SK-N-SH (cell line): Measurements from ENCODE around the gene AK4. TPM values are rescaled to one million over a fixed set of nuclear protein-coding genes. Genes with fewer than 3 reads are reported as not detected.

Source experiments
- CTCF ChIA-PET: fragments of 300-600, 350-600 bp; formaldehyde crosslinking; extraction: SDS; loops from one replicate; lab custom pipeline; 2021; lab: Yijun Ruan, JAX
- POLR2A ChIA-PET: fragments of 350-600 bp; sonication (Branson Sonifier 250); formaldehyde crosslinking; extraction: SDS; loops from one replicate; lab custom pipeline; 2020; ENCODE audit warnings: antibody characterized with exemption, inconsistent platforms; lab: Yijun Ruan, JAX
- DNase-seq: peaks from one replicate; pipeline ENCODE4 v3.0.0; 2012
- H2AFZ ChIP-seq: fragments of 200-600 bp; sonication (generic); 2 replicates; pipeline ENCODE4 v1.8.1; 2016; ENCODE audit warnings: antibody characterized with exemption, mild to moderate bottlenecking, low read depth
- H3F3A ChIP-seq: fragments of 200-600 bp; sonication (generic); replicated peaks from 2 replicates; pipeline ENCODE3; 2016; ENCODE audit warnings: antibody characterized with exemption, mild to moderate bottlenecking; ENCODE audit not compliant: insufficient read depth
- H3K27ac ChIP-seq, 2 experiments: fragments of 200-500 bp in 1 of 2; fragments of 200-600 bp in 1 of 2; sonication (Bioruptor generic) in 1 of 2; sonication (generic), shearing (Covaris generic) in 1 of 2; 2 replicates each; pipeline versions ENCODE4 v1.5.1 to v1.6.1; 2014 to 2016; ENCODE audit warnings: low read depth in 2 of 2, inconsistent platforms in 1 of 2, low read length in 1 of 2, mild to moderate bottlenecking in 1 of 2, mixed read lengths in 1 of 2
- H3K27me3 ChIP-seq: fragments of 200-600 bp; sonication (generic), shearing (Covaris generic); 2 replicates; pipeline ENCODE4 v1.6.1; 2016; ENCODE audit warnings: mixed run types; ENCODE audit not compliant: insufficient read depth
- H3K36me3 ChIP-seq, 2 experiments: fragments of 200-500 bp in 1 of 2; fragments of 200-600 bp in 1 of 2; sonication (Bioruptor generic) in 1 of 2; sonication (generic) in 1 of 2; replicated peaks in 1 of 2; 2 replicates each; pipeline versions ENCODE3 to v1.5.1; 2014 to 2016; ENCODE audit warnings: low read length in 1 of 2, mild to moderate bottlenecking in 1 of 2; ENCODE audit not compliant: insufficient read depth in 2 of 2, control insufficient read depth in 1 of 2
- H3K4me1 ChIP-seq, 2 experiments: fragments of 200-500 bp in 1 of 2; fragments of 200-600 bp in 1 of 2; sonication (Bioruptor generic) in 1 of 2; sonication (generic), shearing (Covaris generic) in 1 of 2; 2 replicates each; pipeline versions ENCODE4 v1.5.1 to v1.6.1; 2014 to 2016; ENCODE audit warnings: low read depth in 1 of 2, low read length in 1 of 2, mixed run types in 1 of 2; ENCODE audit not compliant: insufficient read depth in 2 of 2, control insufficient read depth in 1 of 2
- H3K4me2 ChIP-seq: fragments of 200-600 bp; sonication (generic), shearing (Covaris generic); 2 replicates; pipeline ENCODE4 v1.6.1; 2017; ENCODE audit warnings: mixed run types
- H3K4me3 ChIP-seq, 2 experiments: fragments of 200-500 bp in 1 of 2; fragments of 200-600 bp in 1 of 2; sonication (Bioruptor generic) in 1 of 2; sonication (generic), shearing (Covaris generic) in 1 of 2; 2 replicates each; pipeline versions ENCODE4 v1.5.1 to v1.8.1; 2014 to 2016; ENCODE audit warnings: low read depth in 2 of 2, inconsistent platforms in 1 of 2, low read length in 1 of 2, mild to moderate bottlenecking in 1 of 2, mixed read lengths in 1 of 2, moderate library complexity in 1 of 2
- H3K79me2 ChIP-seq: fragments of 200-600 bp; sonication (generic); 2 replicates; pipeline ENCODE4 v1.8.1; 2017; ENCODE audit warnings: mild to moderate bottlenecking; ENCODE audit not compliant: insufficient read depth
- H3K9ac ChIP-seq: fragments of 200-600 bp; sonication (generic); 2 replicates; pipeline ENCODE4 v1.6.1; 2017; ENCODE audit warnings: mixed run types
- H3K9me2 ChIP-seq: fragments of 200-600 bp; sonication (generic); 2 replicates; pipeline ENCODE4 v1.6.1; 2017; ENCODE audit warnings: mixed run types
- H3K9me3 ChIP-seq: fragments of 200-600 bp; sonication (generic); 2 replicates; pipeline ENCODE4 v1.6.1; 2017; ENCODE audit warnings: mixed run types, mild to moderate bottlenecking, moderate library complexity
- H4K20me1 ChIP-seq: fragments of 200-600 bp; sonication (generic); 2 replicates; pipeline ENCODE4 v1.6.1; 2017; ENCODE audit warnings: mild to moderate bottlenecking, mixed run types; ENCODE audit not compliant: insufficient read depth
- CHD2 ChIP-seq: fragments of 150-350 bp; IDR thresholded peaks from 2 replicates; pipeline ENCODE4 v1.6.1; 2018; ENCODE audit warnings: low read length; ENCODE audit not compliant: partially characterized antibody
- EP300 ChIP-seq, 2 experiments: IDR thresholded peaks; 2 replicates each; pipeline versions ENCODE4 v1.4.0 to v1.6.1; 2012; ENCODE audit warnings: borderline replicate concordance in 1 of 2, low read depth in 1 of 2, low read length in 1 of 2
- EZH2phosphoT487 ChIP-seq: fragments of 200-600 bp; sonication (generic); IDR thresholded peaks from 2 replicates; pipeline ENCODE4 v1.6.1; 2017; ENCODE audit warnings: low read depth, mixed run types, mild to moderate bottlenecking, antibody characterized with exemption, moderate library complexity, borderline replicate concordance
- FOSL2 ChIP-seq: IDR thresholded peaks from 2 replicates; pipeline ENCODE4 v1.4.0; 2012; ENCODE audit warnings: low read depth, mild to moderate bottlenecking, moderate library complexity, borderline replicate concordance
- FOXJ3 ChIP-seq: sonication (generic); formaldehyde crosslinking; IDR thresholded peaks from 2 replicates; pipeline ENCODE4 v1.5.1; 2020; ENCODE audit warnings: mild to moderate bottlenecking, missing genetic modification reagents
- FOXM1 ChIP-seq: IDR thresholded peaks from 2 replicates; pipeline ENCODE4 v1.4.0; 2012; ENCODE audit warnings: low read depth, mild to moderate bottlenecking
- GABPA ChIP-seq: IDR thresholded peaks from 2 replicates; pipeline ENCODE4 v1.4.0; 2012; ENCODE audit warnings: low read depth, mild to moderate bottlenecking
- GATA2 ChIP-seq: sonication (generic); formaldehyde crosslinking; IDR thresholded peaks from 2 replicates; pipeline ENCODE4 v1.5.0; 2020; ENCODE audit warnings: mild to moderate bottlenecking, missing genetic modification reagents
- JUND ChIP-seq: IDR thresholded peaks from 2 replicates; pipeline ENCODE4 v1.4.0; 2012
- NFIC ChIP-seq: IDR thresholded peaks from 2 replicates; pipeline ENCODE4 v1.4.0; 2012; ENCODE audit warnings: borderline replicate concordance
- RAD21 ChIP-seq: IDR thresholded peaks from 2 replicates; pipeline ENCODE4 v1.6.1; 2012; ENCODE audit warnings: mild to moderate bottlenecking, low read length
- RXRA ChIP-seq: IDR thresholded peaks from 2 replicates; pipeline ENCODE4 v1.4.0; 2012; ENCODE audit warnings: low read depth, mild to moderate bottlenecking, borderline replicate concordance
- TAF1 ChIP-seq: IDR thresholded peaks from 2 replicates; pipeline ENCODE4 v1.6.1; 2012; ENCODE audit warnings: low read depth, mild to moderate bottlenecking, low read length, moderate library complexity, borderline replicate concordance
- TCF12 ChIP-seq: IDR thresholded peaks from 2 replicates; pipeline ENCODE4 v1.4.0; 2012
- TEAD4 ChIP-seq: IDR thresholded peaks from 2 replicates; pipeline ENCODE4 v1.4.0; 2012; ENCODE audit warnings: mild to moderate bottlenecking, borderline replicate concordance; ENCODE audit not compliant: insufficient read depth
- YY1 ChIP-seq: IDR thresholded peaks from 2 replicates; pipeline ENCODE4 v1.4.0; 2012; ENCODE audit warnings: low read depth, mild to moderate bottlenecking
- WGBS: methylation state at CpG from one replicate; pipeline ENCODE4 v1.1.6; 2017; ENCODE audit warnings: low lambda C conversion rate; 5-methylcytosine and 5-hydroxymethylcytosine counted together
- polyA plus RNA-seq, 3 experiments: library from polyadenylated mRNA; depleted of rRNA; stranded (reverse); fragments of >200 nt; gene quantifications; 2 replicates each; pipeline ENCODE4 v1.2.3, GENCODE V29; 2012
- TF ChIP-seq, protein P1 (sequence below): fragments of 150-350 bp; IDR thresholded peaks from 2 replicates; pipeline ENCODE4 v1.6.1; 2017; ENCODE audit warnings: antibody characterized with exemption, low read length, low read depth, borderline replicate concordance
- TF ChIP-seq, protein P2 (sequence below): IDR thresholded peaks from 2 replicates; pipeline ENCODE4 v1.4.0; 2012; ENCODE audit warnings: low read depth
- TF ChIP-seq, protein P3 (sequence below): IDR thresholded peaks from 2 replicates; pipeline ENCODE4 v1.6.1; 2012; ENCODE audit warnings: mild to moderate bottlenecking, low read depth, low read length, moderate library complexity
- TF ChIP-seq, protein P4 (sequence below): fragments of 200-600 bp; sonication (generic); IDR thresholded peaks from 2 replicates; pipeline ENCODE4 v1.6.1; 2017; ENCODE audit warnings: antibody characterized with exemption, mild to moderate bottlenecking, moderate library complexity
- TF ChIP-seq, protein P5 (sequence below): IDR thresholded peaks from 2 replicates; pipeline ENCODE4 v1.4.0; 2012; ENCODE audit warnings: low read depth, borderline replicate concordance

The AK4 gene
- polyA plus RNA-seq, 1 of the 3 experiments (the other 2 are of a cell fraction) = 6.4 TPM

DNA sequence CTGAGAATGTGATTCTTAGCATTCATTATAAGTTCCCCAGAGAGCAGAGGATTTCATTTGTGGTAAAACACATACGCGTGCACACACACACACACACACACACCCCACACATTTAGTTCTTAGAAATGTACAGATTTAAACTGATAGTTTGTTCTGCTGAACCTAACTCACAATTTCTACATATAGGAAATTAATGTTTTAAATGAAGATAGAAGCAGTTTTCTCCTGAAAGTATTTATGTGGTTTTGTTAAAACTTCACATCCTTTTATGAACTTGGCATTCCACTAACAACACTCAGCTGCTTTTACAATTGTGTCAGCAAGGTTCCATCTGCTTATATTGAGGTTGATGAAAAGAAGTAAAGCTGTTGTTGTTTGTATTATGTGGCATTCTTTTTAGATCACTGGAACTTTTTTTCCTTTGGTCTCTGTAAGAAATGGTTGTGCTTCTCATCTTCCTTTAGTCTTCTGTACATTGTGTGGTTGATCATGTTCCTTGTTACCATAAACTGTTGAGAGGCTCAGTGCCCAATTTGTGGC lies 41.6 kb downstream of the AK4 start:
- no peaks in the 10 kb centered on the region for H4K20me1 ChIP-seq
- peaks cover 0 to 5% of the 10 kb centered on the region in 2 experiments; a peak in 1 of 4 replicates for H3K4me1 ChIP-seq
- TF ChIP-seq TAF1 (no peak), CHD2 (no peak), EZH2phosphoT487 (no peak), FOXJ3 (no peak), EP300 (IDR thresholded peaks at IDR 0.05; ENCODE audit: borderline replicate concordance in 1 of 2, low read depth in 1 of 2, low read length in 1 of 2) (no peak), RXRA (no peak)
- H3K4me2 ChIP-seq = no peak overlapping the region
- no peaks in the 10 kb centered on the region for H3K9me2 ChIP-seq
- H3F3A ChIP-seq = no peaks in the 10 kb centered on the region
- no peaks in the 10 kb centered on the region for H3K27me3 ChIP-seq
- no peak overlapping the region for H3K4me3 ChIP-seq
- ChIA-PET POLR2A (no interaction called here), CTCF (interaction anchor here (1.0 to 1.2 kb wide), 2 partner anchors 13 to 19 kb away, joined by 3 to 6 read pairs; no protein-coding TSS in a partner anchor)
- no peak overlapping the region for H2AFZ ChIP-seq
- WGBS = 95% methylated on average over 2 of the region's 2 CpGs
- H3K9ac ChIP-seq = no peak overlapping the region
- DNase-seq = no peak
- no peaks in the 10 kb centered on the region for H3K79me2 ChIP-seq
- H3K27ac ChIP-seq = no peak overlapping the region
- no peaks in the 10 kb centered on the region for H3K9me3 ChIP-seq
- no peaks in the 10 kb centered on the region for H3K36me3 ChIP-seq

DNA sequence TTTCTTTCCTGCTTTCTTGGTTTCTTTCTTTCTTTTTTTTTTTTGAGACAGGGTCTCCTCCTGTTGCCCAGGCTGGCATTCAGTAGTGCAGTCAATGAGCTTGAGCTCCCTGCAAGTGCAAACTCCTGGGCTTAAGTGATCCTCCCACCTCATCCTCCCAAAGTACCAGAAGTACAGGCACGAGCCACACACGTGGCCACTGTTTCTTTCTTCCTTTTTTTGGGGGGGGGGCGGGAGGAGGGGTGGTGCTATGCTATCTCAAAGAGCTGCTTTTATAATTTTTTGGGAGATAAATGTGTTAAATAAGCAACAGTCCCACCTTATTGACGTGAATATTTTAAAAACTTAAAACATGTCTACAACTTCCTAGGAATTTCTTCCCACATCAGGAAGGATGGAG lies 42.2 kb downstream of the AK4 start:
- Histone ChIP-seq H3K9me2 (no peaks in the 10 kb centered on the region), H4K20me1 (no peaks in the 10 kb centered on the region), H3K27ac (no peak overlapping the region), H3K27me3 (no peaks in the 10 kb centered on the region), H3K36me3 (no peaks in the 10 kb centered on the region), H3K4me3 (no peak overlapping the region), H3K9ac (no peak overlapping the region), H3K79me2 (no peaks in the 10 kb centered on the region), H3K4me2 (no peak overlapping the region), H3K4me1 (peaks cover 0 to 5% of the 10 kb centered on the region in 2 experiments; a peak in 1 of 4 replicates), H2AFZ (no peak overlapping the region), H3F3A (no peaks in the 10 kb centered on the region), H3K9me3 (no peaks in the 10 kb centered on the region)
- DNase-seq = no peak
- WGBS = 80% methylated on average over 4 of the region's 4 CpGs
- CTCF ChIA-PET = interaction anchor here (1.0 to 1.2 kb wide), 2 partner anchors 13 to 19 kb away, joined by 3 to 6 read pairs; no protein-coding TSS in a partner anchor
- TF ChIP-seq EZH2phosphoT487 (no peak), FOSL2 (no peak), NFIC (no peak), CHD2 (no peak), TCF12 (no peak), TEAD4 (no peak), GABPA (no peak), JUND (no peak), RAD21 (no peak), YY1 (no peak), GATA2 (CRISPR knock-in tag) (no peak), TAF1 (no peak), FOXJ3 (no peak), FOXM1 (no peak)
- TF ChIP-seq, protein P1, sequence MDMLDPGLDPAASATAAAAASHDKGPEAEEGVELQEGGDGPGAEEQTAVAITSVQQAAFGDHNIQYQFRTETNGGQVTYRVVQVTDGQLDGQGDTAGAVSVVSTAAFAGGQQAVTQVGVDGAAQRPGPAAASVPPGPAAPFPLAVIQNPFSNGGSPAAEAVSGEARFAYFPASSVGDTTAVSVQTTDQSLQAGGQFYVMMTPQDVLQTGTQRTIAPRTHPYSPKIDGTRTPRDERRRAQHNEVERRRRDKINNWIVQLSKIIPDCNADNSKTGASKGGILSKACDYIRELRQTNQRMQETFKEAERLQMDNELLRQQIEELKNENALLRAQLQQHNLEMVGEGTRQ = no peak
- TF ChIP-seq, protein P2, sequence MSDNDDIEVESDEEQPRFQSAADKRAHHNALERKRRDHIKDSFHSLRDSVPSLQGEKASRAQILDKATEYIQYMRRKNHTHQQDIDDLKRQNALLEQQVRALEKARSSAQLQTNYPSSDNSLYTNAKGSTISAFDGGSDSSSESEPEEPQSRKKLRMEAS = no peak
- TF ChIP-seq, protein P3, sequence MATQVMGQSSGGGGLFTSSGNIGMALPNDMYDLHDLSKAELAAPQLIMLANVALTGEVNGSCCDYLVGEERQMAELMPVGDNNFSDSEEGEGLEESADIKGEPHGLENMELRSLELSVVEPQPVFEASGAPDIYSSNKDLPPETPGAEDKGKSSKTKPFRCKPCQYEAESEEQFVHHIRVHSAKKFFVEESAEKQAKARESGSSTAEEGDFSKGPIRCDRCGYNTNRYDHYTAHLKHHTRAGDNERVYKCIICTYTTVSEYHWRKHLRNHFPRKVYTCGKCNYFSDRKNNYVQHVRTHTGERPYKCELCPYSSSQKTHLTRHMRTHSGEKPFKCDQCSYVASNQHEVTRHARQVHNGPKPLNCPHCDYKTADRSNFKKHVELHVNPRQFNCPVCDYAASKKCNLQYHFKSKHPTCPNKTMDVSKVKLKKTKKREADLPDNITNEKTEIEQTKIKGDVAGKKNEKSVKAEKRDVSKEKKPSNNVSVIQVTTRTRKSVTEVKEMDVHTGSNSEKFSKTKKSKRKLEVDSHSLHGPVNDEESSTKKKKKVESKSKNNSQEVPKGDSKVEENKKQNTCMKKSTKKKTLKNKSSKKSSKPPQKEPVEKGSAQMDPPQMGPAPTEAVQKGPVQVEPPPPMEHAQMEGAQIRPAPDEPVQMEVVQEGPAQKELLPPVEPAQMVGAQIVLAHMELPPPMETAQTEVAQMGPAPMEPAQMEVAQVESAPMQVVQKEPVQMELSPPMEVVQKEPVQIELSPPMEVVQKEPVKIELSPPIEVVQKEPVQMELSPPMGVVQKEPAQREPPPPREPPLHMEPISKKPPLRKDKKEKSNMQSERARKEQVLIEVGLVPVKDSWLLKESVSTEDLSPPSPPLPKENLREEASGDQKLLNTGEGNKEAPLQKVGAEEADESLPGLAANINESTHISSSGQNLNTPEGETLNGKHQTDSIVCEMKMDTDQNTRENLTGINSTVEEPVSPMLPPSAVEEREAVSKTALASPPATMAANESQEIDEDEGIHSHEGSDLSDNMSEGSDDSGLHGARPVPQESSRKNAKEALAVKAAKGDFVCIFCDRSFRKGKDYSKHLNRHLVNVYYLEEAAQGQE = no peak
- TF ChIP-seq, protein P4, sequence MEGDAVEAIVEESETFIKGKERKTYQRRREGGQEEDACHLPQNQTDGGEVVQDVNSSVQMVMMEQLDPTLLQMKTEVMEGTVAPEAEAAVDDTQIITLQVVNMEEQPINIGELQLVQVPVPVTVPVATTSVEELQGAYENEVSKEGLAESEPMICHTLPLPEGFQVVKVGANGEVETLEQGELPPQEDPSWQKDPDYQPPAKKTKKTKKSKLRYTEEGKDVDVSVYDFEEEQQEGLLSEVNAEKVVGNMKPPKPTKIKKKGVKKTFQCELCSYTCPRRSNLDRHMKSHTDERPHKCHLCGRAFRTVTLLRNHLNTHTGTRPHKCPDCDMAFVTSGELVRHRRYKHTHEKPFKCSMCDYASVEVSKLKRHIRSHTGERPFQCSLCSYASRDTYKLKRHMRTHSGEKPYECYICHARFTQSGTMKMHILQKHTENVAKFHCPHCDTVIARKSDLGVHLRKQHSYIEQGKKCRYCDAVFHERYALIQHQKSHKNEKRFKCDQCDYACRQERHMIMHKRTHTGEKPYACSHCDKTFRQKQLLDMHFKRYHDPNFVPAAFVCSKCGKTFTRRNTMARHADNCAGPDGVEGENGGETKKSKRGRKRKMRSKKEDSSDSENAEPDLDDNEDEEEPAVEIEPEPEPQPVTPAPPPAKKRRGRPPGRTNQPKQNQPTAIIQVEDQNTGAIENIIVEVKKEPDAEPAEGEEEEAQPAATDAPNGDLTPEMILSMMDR = no peak
- TF ChIP-seq, protein P5, sequence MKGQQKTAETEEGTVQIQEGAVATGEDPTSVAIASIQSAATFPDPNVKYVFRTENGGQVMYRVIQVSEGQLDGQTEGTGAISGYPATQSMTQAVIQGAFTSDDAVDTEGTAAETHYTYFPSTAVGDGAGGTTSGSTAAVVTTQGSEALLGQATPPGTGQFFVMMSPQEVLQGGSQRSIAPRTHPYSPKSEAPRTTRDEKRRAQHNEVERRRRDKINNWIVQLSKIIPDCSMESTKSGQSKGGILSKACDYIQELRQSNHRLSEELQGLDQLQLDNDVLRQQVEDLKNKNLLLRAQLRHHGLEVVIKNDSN = no peak
- POLR2A ChIA-PET = no interaction called here
